Pulmonary artery endothelial cell (primary cell): ENCODE data around the gene SMTNL2. TPM values are rescaled to one million over a fixed set of nuclear protein-coding genes. Genes with fewer than 3 reads are reported as not detected.

ENCODE experiments used
- DNase-seq: peaks from one replicate; pipeline ENCODE4 v3.0.0-alpha.2; 2011; ENCODE audit warnings: low read depth, low spot score
- total RNA-seq: library from RNA; depleted of rRNA; stranded (reverse); fragments of >200 nt; gene quantifications from 2 replicates; pipeline ENCODE4 v1.2.3, GENCODE V29; 2014

The SMTNL2 gene
- not detected in 2 replicates for total RNA-seq

GRCh38 chr17:4584101-4584916 lies at the start of gene SMTNL2:
Gene SMTNL2, plus strand, starts transcription at chr17:4584529. Its CDS starts 77 bp downstream, at chr17:4584606.
- DNase-seq = no peak

- no peak for DNase-seq
These were observed 49.2 kb upstream of the SMTNL2 start for GRCh38 chr17:4534928-4535666.

GRCh38 chr17:4535667-4536258 lies 48.6 kb upstream of the SMTNL2 start:
- DNase-seq = no peak

GRCh38 chr17:4536259-4536741 lies 48.0 kb upstream of the SMTNL2 start:
- DNase-seq = no peak

GRCh38 chr17:4536742-4537411 lies 47.5 kb upstream of the SMTNL2 start:
- no peak for DNase-seq

- no peak for DNase-seq
These were observed 46.7 kb upstream of the SMTNL2 start for GRCh38 chr17:4537451-4538235.

GRCh38 chr17:4538236-4539002 lies 45.9 kb upstream of the SMTNL2 start:
- no peak for DNase-seq

GRCh38 chr17:4539025-4539424 lies 45.3 kb upstream of the SMTNL2 start:
- no peak for DNase-seq

- no peak for DNase-seq
These were observed 44.6 kb upstream of the SMTNL2 start for GRCh38 chr17:4539576-4540223.

GRCh38 chr17:4540224-4540651 lies 44.1 kb upstream of the SMTNL2 start:
- no peak for DNase-seq

- no peak for DNase-seq
These were observed 43.5 kb upstream of the SMTNL2 start for GRCh38 chr17:4540687-4541327.

- no peak for DNase-seq
These were observed 42.9 kb upstream of the SMTNL2 start for GRCh38 chr17:4541328-4542002.

- DNase-seq = no peak
These were observed 42.2 kb upstream of the SMTNL2 start for GRCh38 chr17:4542003-4542725.

- no peak for DNase-seq
These were observed 41.6 kb upstream of the SMTNL2 start for GRCh38 chr17:4542726-4543191.

- no peak for DNase-seq
These were observed 40.7 kb upstream of the SMTNL2 start for GRCh38 chr17:4543557-4544026.

- no peak for DNase-seq
These were observed 40.0 kb upstream of the SMTNL2 start for GRCh38 chr17:4544135-4544950.

- no peak for DNase-seq
These were observed 39.4 kb upstream of the SMTNL2 start for GRCh38 chr17:4544951-4545216.
